GM12892 (cell line): ENCODE results near the gene LECT2.

Experiments used
- POLR2A ChIP-seq: IDR thresholded peaks from 2 replicates; pipeline ENCODE4 v1.6.1; 2011; ENCODE audit warnings: low read depth, low read length, control low read depth
- TAF1 ChIP-seq: IDR thresholded peaks from 2 replicates; pipeline ENCODE4 v1.6.1; 2011; ENCODE audit warnings: low read depth, mild to moderate bottlenecking, control low read depth, low read length, borderline replicate concordance

DNA sequence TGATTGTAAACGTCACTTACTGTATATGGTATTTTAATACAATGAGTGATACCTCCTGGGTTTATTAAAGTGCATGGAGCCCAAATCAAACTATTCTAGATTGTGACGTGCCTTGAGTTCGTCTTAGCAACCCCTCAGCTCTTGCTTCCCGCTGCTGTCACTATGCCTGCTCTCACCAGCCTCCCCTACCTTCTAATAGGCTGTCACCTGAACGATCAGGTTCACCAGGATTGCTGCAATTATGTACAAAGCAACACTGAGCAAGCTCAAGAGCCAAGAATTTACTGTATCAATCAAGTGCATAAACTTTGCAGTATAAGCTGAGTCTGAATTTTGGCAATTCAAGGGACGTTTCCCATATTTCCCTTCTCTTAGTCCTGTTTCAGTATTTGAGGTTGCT lies 3.0 kb downstream of the LECT2 start:
- TF ChIP-seq POLR2A: no peak
- TF ChIP-seq TAF1: no peak
